K562 (cell line): ENCODE results near the gene PALLD. TPM values are rescaled to one million over a fixed set of nuclear protein-coding genes. Genes with fewer than 3 reads are reported as not detected.

Source experiments
- ATAC-seq: fragments of 200-7000 bp; cut with Tn5 transposase; 3 replicates; pipeline ENCODE4 v1.9.1; 2020; ENCODE audit warnings: moderate library complexity
- BruUV-seq: library from RNA; stranded (reverse); fragments of 400-500 nt; replicated peaks from 2 replicates; lab custom pipeline; 2021; lab: Mats Ljungman, UMichigan
- CTCF ChIA-PET: fragments of 300-600 bp; formaldehyde crosslinking; extraction: SDS; loops from one replicate; lab custom pipeline; 2021; ENCODE audit warnings: low intra/inter-chr PET ratio; lab: Yijun Ruan, JAX
- POLR2A ChIA-PET: fragments of 300-600, 350-650 bp; sonication (Branson Sonifier 250); formaldehyde crosslinking; extraction: SDS; loops from one replicate; lab custom pipeline; 2021; ENCODE audit warnings: antibody characterized with exemption, inconsistent platforms; lab: Yijun Ruan, JAX
- DNase-seq, 4 experiments: peaks; one replicate each; pipeline versions ENCODE4 v3.0.0 to v3.0.0-alpha.2; 2011 to 2018; ENCODE audit warnings: low spot score in 3 of 4, mixed read lengths in 3 of 4; ENCODE audit errors: extremely low read depth in 1 of 4
- FAIRE-seq: peaks from 2 replicates; lab custom pipeline; 2011; peaks lifted over from hg19 to GRCh38; lab: Jason Lieb, UNC
- H2AFZ ChIP-seq: 2 replicates; pipeline ENCODE4 v1.6.0; 2011; ENCODE audit warnings: low read depth, low read length, control low read depth, inconsistent platforms
- H3K27ac ChIP-seq: fragments of 200-600 bp; 3 replicates; pipeline ENCODE4 v1.8.0; 2011; ENCODE audit warnings: low read depth, mild to moderate bottlenecking, control low read depth, inconsistent platforms, low read length, moderate library complexity, mixed read lengths; ENCODE audit errors: extremely low read depth
- H3K27me3 ChIP-seq, 2 experiments: fragments of 300-600 bp in 1 of 2; 2 replicates in 1 of 2; 3 replicates in 1 of 2; pipeline versions ENCODE4 v1.6.0 to v1.8.0; 2011; ENCODE audit warnings: inconsistent platforms in 2 of 2, low read length in 2 of 2, mild to moderate bottlenecking in 1 of 2, mixed read lengths in 1 of 2, moderate library complexity in 1 of 2; ENCODE audit not compliant: control insufficient read depth in 2 of 2, insufficient read depth in 2 of 2
- H3K36me3 ChIP-seq: fragments of 300-600 bp; 3 replicates; pipeline ENCODE4 v1.8.0; 2011; ENCODE audit warnings: mild to moderate bottlenecking, low read length, inconsistent platforms; ENCODE audit not compliant: control insufficient read depth, insufficient read depth
- H3K4me1 ChIP-seq, 2 experiments: fragments of 200-600 bp in 1 of 2; replicated peaks in 1 of 2; 2 replicates in 1 of 2; 3 replicates in 1 of 2; pipeline versions ENCODE4 v1.5.1 to v1.8.0; 2011; ENCODE audit warnings: inconsistent platforms in 2 of 2, low read length in 2 of 2, mild to moderate bottlenecking in 1 of 2, mixed read lengths in 1 of 2, moderate library complexity in 1 of 2; ENCODE audit not compliant: control insufficient read depth in 2 of 2, insufficient read depth in 2 of 2
- H3K4me2 ChIP-seq: 2 replicates; pipeline ENCODE4 v1.6.1; 2011; ENCODE audit warnings: low read length, control low read depth, inconsistent platforms, mixed read lengths; ENCODE audit not compliant: insufficient read depth
- H3K4me3 ChIP-seq: fragments of 200-600 bp; sonication (generic), shearing (Covaris generic); 2 replicates; pipeline ENCODE4 v1.5.1; 2016; ENCODE audit warnings: control low read depth, inconsistent platforms
- H3K79me2 ChIP-seq: fragments of 200-600 bp; 3 replicates; pipeline ENCODE4 v1.8.0; 2011; ENCODE audit warnings: low read length, inconsistent platforms; ENCODE audit not compliant: control insufficient read depth, insufficient read depth
- H3K9ac ChIP-seq, 2 experiments: 2 replicates each; pipeline versions ENCODE4 v1.6.0 to v1.6.1; 2011; ENCODE audit warnings: low read depth in 2 of 2, low read length in 2 of 2, control low read depth in 1 of 2, inconsistent platforms in 1 of 2, mild to moderate bottlenecking in 1 of 2, mixed read lengths in 1 of 2; ENCODE audit not compliant: insufficient read depth in 1 of 2
- H3K9me1 ChIP-seq: one replicate; pipeline ENCODE4 v1.6.0; 2011; ENCODE audit warnings: inconsistent platforms, mild to moderate bottlenecking, low read length, moderate library complexity; ENCODE audit not compliant: control insufficient read depth, insufficient read depth
- H3K9me3 ChIP-seq: replicated peaks from 2 replicates; pipeline ENCODE4 v1.5.1; 2011; ENCODE audit warnings: low read depth, low read length, inconsistent platforms; ENCODE audit not compliant: control insufficient read depth, insufficient read depth
- H4K20me1 ChIP-seq: replicated peaks from 2 replicates; pipeline ENCODE4 v1.6.1; 2011; ENCODE audit warnings: low read length, inconsistent platforms, mixed read lengths; ENCODE audit not compliant: control insufficient read depth, insufficient read depth
- BRD4 ChIP-seq: fragments of 200-600 bp; sonication (generic); IDR thresholded peaks from 2 replicates; pipeline ENCODE4 v1.6.1; 2017; ENCODE audit warnings: inconsistent platforms
- CBX3 ChIP-seq, 2 experiments: IDR thresholded peaks; 1 replicate in 1 of 2; 2 replicates in 1 of 2; pipeline ENCODE4 v1.6.1; 2012; ENCODE audit warnings: inconsistent platforms in 2 of 2, low read length in 2 of 2, borderline replicate concordance in 1 of 2, control low read depth in 1 of 2
- CHD2 ChIP-seq: IDR thresholded peaks from 2 replicates; pipeline ENCODE4 v1.6.1; 2011; ENCODE audit warnings: low read depth, low read length
- DDX20 ChIP-seq: fragments of 450-650 bp; IDR thresholded peaks from 2 replicates; pipeline ENCODE4 v1.6.1; 2016; ENCODE audit warnings: missing genetic modification characterization, low read depth, mild to moderate bottlenecking, missing compliant biosample characterization, moderate library complexity
- E4F1 ChIP-seq: fragments of 250-450 bp; sonication (Bioruptor Pico); IDR thresholded peaks from 2 replicates; pipeline ENCODE4 v1.5.0; 2021; ENCODE audit warnings: mild to moderate bottlenecking, borderline replicate concordance
- EZH2 ChIP-seq: IDR thresholded peaks from 2 replicates; pipeline ENCODE4 v1.6.1; 2012; ENCODE audit warnings: low read depth, mild to moderate bottlenecking, inconsistent platforms, low read length, borderline replicate concordance
- FOXJ2 ChIP-seq: fragments of 200-800 bp; sonication (Bioruptor generic); IDR thresholded peaks from 2 replicates; pipeline ENCODE4 v1.6.1; 2016; ENCODE audit warnings: missing genetic modification characterization, missing compliant biosample characterization
- HMG20B ChIP-seq: fragments of 250-450 bp; sonication (Bioruptor Pico); IDR thresholded peaks from 2 replicates; pipeline ENCODE4 v1.5.0; 2021; ENCODE audit warnings: mild to moderate bottlenecking
- MCM3 ChIP-seq: fragments of 450-650 bp; IDR thresholded peaks from 2 replicates; pipeline ENCODE4 v1.6.1; 2016
- MTF1 ChIP-seq: fragments of 250-450 bp; sonication (Bioruptor Pico); IDR thresholded peaks from 2 replicates; pipeline ENCODE4 v1.9.0; 2021; ENCODE audit warnings: moderate library complexity, mild to moderate bottlenecking, inconsistent platforms, borderline replicate concordance
- OTX1 ChIP-seq: fragments of 450-650 bp; formaldehyde crosslinking; IDR thresholded peaks from 2 replicates; pipeline ENCODE4 v1.4.0; 2022; ENCODE audit warnings: mild to moderate bottlenecking
- ZNF740 ChIP-seq, 3 experiments: fragments of 200-800 bp in 1 of 3; sonication (Bioruptor generic) in 1 of 3; sonication (generic) in 1 of 3; formaldehyde crosslinking in 1 of 3; IDR thresholded peaks; 2 replicates each; pipeline versions ENCODE4 v1.6.1 to v1.8.0; 2016 to 2022; ENCODE audit warnings: mild to moderate bottlenecking in 2 of 3, missing compliant biosample characterization in 2 of 3, missing genetic modification characterization in 2 of 3, missing genetic modification reagents in 1 of 3
- WGBS: fragments of 100-300 bp; shearing (Covaris generic); methylation state at CpG from one replicate; pipeline ENCODE4 v1.1.6; 2016; ENCODE audit warnings: low coverage, mixed read lengths; ENCODE audit not compliant: insufficient coverage; ENCODE audit errors: missing lambda C conversion rate; 5-methylcytosine and 5-hydroxymethylcytosine counted together
- in situ Hi-C: fragments of 300-500 bp; cut with MboI; formaldehyde crosslinking; loops from 4 replicates; pipeline ENCODE4 v1.15.0; 2018; ENCODE audit warnings: inconsistent platforms, mixed read lengths
- intact Hi-C: fragments of 100-400 bp; cut with micrococcal nuclease; formaldehyde crosslinking; loops from 2 replicates; pipeline ENCODE4 v1.14.2; 2022
- polyA plus RNA-seq, 8 experiments: library from polyadenylated mRNA; depleted of rRNA in 4 of 8; stranded (reverse) in 5 of 8; unstranded in 3 of 8; fragments of >200 nt; fragmentation: Nextera tagmentation in 2 of 8; fragmentation: Illumina TruSeq in 1 of 8; extraction: Ambion mirVana in 2 of 8; extraction: Trizol in 1 of 8; gene quantifications; 2 replicates each; pipeline versions ENCODE4 v1.2.1 to v1.2.3, GENCODE V29; 2011 to 2014; ENCODE audit warnings: inconsistent platforms in 1 of 8, missing spikeins in 1 of 8
- total RNA-seq, 7 experiments: library from RNA; depleted of rRNA in 6 of 7; stranded (reverse); fragments of >200 nt in 6 of 7; fragmentation: Illumina TruSeq in 2 of 7; extraction: Trizol in 2 of 7; gene quantifications; 2 replicates each; pipeline versions ENCODE4 v1.2.1 to v1.2.3, GENCODE V29; 2011 to 2021; ENCODE audit warnings: low replicate concordance in 1 of 7
- TF ChIP-seq, protein P1 (sequence below): sonication (generic); formaldehyde crosslinking; IDR thresholded peaks from 2 replicates; pipeline ENCODE4 v1.8.0; 2022; ENCODE audit warnings: mild to moderate bottlenecking, missing genetic modification reagents
- TF ChIP-seq, protein P2 (sequence below): sonication (generic); formaldehyde crosslinking; IDR thresholded peaks from 2 replicates; pipeline ENCODE4 v1.8.0; 2023; ENCODE audit warnings: missing genetic modification reagents, mild to moderate bottlenecking, borderline replicate concordance

PALLD gene
- total and polyA plus RNA-seq, 9 of the 15 experiments (the other 6 are each of a cell fraction or from before 2014, with no cell fraction given): 0.01 to 0.35 (median 0.06) TPM; not detected in 3

GRCh38 chr4:168725930-168726329 is 229.1 kb downstream of the PALLD start:
- WGBS: 0% methylated on average over 1 of the region's 1 CpG
- Histone ChIP-seq H3K4me1 (no peaks in the 10 kb centered on the region), H3K4me3 (no peak overlapping the region), H2AFZ (no peak overlapping the region), H3K9me1 (no peaks in the 10 kb centered on the region), H3K9ac (no peak overlapping the region), H3K4me2 (no peak overlapping the region), H3K27ac (no peak overlapping the region), H3K9me3 (no peaks in the 10 kb centered on the region), H3K36me3 (no peaks in the 10 kb centered on the region), H3K79me2 (no peaks in the 10 kb centered on the region), H3K27me3 (no peaks in the 10 kb centered on the region), H4K20me1 (no peaks in the 10 kb centered on the region)
- ATAC-seq: no peak
- intact Hi-C loops: no loop called here
- in situ Hi-C loops: no loop called here
- FAIRE-seq: no peak
- no TSS peak for BruUV-seq
- no peak for DNase-seq
- CTCF ChIA-PET: no interaction called here
- POLR2A ChIA-PET: no interaction called here
- TF ChIP-seq E4F1 (no peak), BRD4 (no peak), HMG20B (no peak), FOXJ2 (tag) (no peak), CBX3 (IDR thresholded peaks at IDR 0.05; ENCODE audit: borderline replicate concordance in 1 of 2, low read length in 2 of 2) (no peak), DDX20 (no peak), ZNF740 (CRISPR knock-in tag; IDR thresholded peaks at IDR 0.05) (no peak), ZNF740 (tag; IDR thresholded peaks at IDR 0.05) (no peak), OTX1 (CRISPR knock-in tag) (no peak), CHD2 (no peak), MCM3 (no peak), EZH2 (no peak), MTF1 (CRISPR knock-in tag) (no peak)
- TF ChIP-seq, protein P1, sequence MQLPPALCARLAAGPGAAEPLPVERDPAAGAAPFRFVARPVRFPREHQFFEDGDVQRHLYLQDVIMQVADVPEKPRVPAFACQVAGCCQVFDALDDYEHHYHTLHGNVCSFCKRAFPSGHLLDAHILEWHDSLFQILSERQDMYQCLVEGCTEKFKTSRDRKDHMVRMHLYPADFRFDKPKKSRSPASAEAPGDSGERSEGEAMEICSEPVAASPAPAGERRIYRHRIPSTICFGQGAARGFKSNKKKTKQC: no peak
- TF ChIP-seq, protein P2, sequence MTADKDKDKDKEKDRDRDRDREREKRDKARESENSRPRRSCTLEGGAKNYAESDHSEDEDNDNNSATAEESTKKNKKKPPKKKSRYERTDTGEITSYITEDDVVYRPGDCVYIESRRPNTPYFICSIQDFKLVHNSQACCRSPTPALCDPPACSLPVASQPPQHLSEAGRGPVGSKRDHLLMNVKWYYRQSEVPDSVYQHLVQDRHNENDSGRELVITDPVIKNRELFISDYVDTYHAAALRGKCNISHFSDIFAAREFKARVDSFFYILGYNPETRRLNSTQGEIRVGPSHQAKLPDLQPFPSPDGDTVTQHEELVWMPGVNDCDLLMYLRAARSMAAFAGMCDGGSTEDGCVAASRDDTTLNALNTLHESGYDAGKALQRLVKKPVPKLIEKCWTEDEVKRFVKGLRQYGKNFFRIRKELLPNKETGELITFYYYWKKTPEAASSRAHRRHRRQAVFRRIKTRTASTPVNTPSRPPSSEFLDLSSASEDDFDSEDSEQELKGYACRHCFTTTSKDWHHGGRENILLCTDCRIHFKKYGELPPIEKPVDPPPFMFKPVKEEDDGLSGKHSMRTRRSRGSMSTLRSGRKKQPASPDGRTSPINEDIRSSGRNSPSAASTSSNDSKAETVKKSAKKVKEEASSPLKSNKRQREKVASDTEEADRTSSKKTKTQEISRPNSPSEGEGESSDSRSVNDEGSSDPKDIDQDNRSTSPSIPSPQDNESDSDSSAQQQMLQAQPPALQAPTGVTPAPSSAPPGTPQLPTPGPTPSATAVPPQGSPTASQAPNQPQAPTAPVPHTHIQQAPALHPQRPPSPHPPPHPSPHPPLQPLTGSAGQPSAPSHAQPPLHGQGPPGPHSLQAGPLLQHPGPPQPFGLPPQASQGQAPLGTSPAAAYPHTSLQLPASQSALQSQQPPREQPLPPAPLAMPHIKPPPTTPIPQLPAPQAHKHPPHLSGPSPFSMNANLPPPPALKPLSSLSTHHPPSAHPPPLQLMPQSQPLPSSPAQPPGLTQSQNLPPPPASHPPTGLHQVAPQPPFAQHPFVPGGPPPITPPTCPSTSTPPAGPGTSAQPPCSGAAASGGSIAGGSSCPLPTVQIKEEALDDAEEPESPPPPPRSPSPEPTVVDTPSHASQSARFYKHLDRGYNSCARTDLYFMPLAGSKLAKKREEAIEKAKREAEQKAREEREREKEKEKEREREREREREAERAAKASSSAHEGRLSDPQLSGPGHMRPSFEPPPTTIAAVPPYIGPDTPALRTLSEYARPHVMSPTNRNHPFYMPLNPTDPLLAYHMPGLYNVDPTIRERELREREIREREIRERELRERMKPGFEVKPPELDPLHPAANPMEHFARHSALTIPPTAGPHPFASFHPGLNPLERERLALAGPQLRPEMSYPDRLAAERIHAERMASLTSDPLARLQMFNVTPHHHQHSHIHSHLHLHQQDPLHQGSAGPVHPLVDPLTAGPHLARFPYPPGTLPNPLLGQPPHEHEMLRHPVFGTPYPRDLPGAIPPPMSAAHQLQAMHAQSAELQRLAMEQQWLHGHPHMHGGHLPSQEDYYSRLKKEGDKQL (CRISPR knock-in tag): no peak
